ENCODE results near the gene PTH1R.

PTH1R gene

GRCh38 chr3:46913644-46914043 is 36.1 kb downstream of the PTH1R start:
- no peak for DNase-seq (ENCODE audit: low spot score)

- no peak for DNase-seq (ENCODE audit: low spot score)
These were observed 37.3 kb downstream of the PTH1R start for GRCh38 chr3:46914849-46915248.

GRCh38 chr3:46915297-46915822 is 37.8 kb downstream of the PTH1R start:
- DNase-seq (ENCODE audit: low spot score) = no peak

GRCh38 chr3:46916278-46916677 is 38.8 kb downstream of the PTH1R start:
- DNase-seq (ENCODE audit: low spot score) = no peak

GRCh38 chr3:46916799-46917198 is 39.3 kb downstream of the PTH1R start:
- DNase-seq (ENCODE audit: low spot score) = no peak

GRCh38 chr3:46917257-46917656 is 39.7 kb downstream of the PTH1R start:
- no peak for DNase-seq (ENCODE audit: low spot score)

GRCh38 chr3:46918202-46918601 is 40.7 kb downstream of the PTH1R start:
- no peak for DNase-seq (ENCODE audit: low spot score)

- DNase-seq (ENCODE audit: low spot score) = no peak
These were observed 41.1 kb downstream of the PTH1R start for GRCh38 chr3:46918634-46919033.

GRCh38 chr3:46921041-46921440 is 43.5 kb downstream of the PTH1R start:
- DNase-seq (ENCODE audit: low spot score) = no peak

GRCh38 chr3:46921871-46922271 is 44.4 kb downstream of the PTH1R start:
- DNase-seq (ENCODE audit: low spot score) = no peak

- DNase-seq (ENCODE audit: low spot score) = no peak
These were observed 44.9 kb downstream of the PTH1R start for GRCh38 chr3:46922426-46922825.

- no peak for DNase-seq (ENCODE audit: low spot score)
These were observed 45.5 kb downstream of the PTH1R start for GRCh38 chr3:46922871-46923558.

- peak; percentile 65 for DNase-seq (ENCODE audit: low spot score)
These were observed 46.2 kb downstream of the PTH1R start for GRCh38 chr3:46923559-46924350.

GRCh38 chr3:46924921-46925584 is 47.5 kb downstream of the PTH1R start:
- DNase-seq (ENCODE audit: low spot score) = no peak

GRCh38 chr3:46925585-46925934 is 48.0 kb downstream of the PTH1R start:
- no peak for DNase-seq (ENCODE audit: low spot score)

GRCh38 chr3:46926039-46926438 is 48.5 kb downstream of the PTH1R start:
- DNase-seq (ENCODE audit: low spot score) = no peak

GRCh38 chr3:46926447-46926846 is 48.9 kb downstream of the PTH1R start:
- DNase-seq (ENCODE audit: low spot score) = no peak

GRCh38 chr3:46926871-46927717 is 49.6 kb downstream of the PTH1R start:
- DNase-seq (ENCODE audit: low spot score) = no peak

- no peak for DNase-seq (ENCODE audit: low spot score)
These were observed 50.2 kb downstream of the PTH1R start for GRCh38 chr3:46927718-46928073.

GRCh38 chr3:46928282-46928681 is 50.8 kb downstream of the PTH1R start:
- DNase-seq (ENCODE audit: low spot score) = no peak

GRCh38 chr3:46929324-46929723 is 51.8 kb downstream of the PTH1R start:
- no peak for DNase-seq (ENCODE audit: low spot score)

Data from HuH-7 (cell line).